Lower leg skin (tissue), 3 donors: Measurements from ENCODE around the gene SNX11.

Source experiments
- CTCF ChIP-seq, 3 donors: fragments of 450-650 bp; IDR thresholded peaks; one replicate each; pipeline ENCODE4 v1.5.1; 2016; ENCODE audit warnings: antibody characterized with exemption in 3 of 3, mild to moderate bottlenecking in 3 of 3, moderate library complexity in 2 of 3
- POLR2A ChIP-seq, 2 donors: fragments of 450-650 bp; IDR thresholded peaks; one replicate each; pipeline ENCODE4 v1.6.1; 2016 to 2017; ENCODE audit warnings: antibody characterized with exemption in 2 of 2, mild to moderate bottlenecking in 1 of 2, moderate library complexity in 1 of 2

GRCh38 chr17:48058393-48059124 lies 49.0 kb upstream of the SNX11 start:
- TF ChIP-seq CTCF (IDR thresholded peaks at IDR 0.05) (no peak), POLR2A (IDR thresholded peaks at IDR 0.05) (no peak)
